IMR-90 (cell line): ENCODE data around the gene CCDC102A. TPM values are rescaled to one million over a fixed set of nuclear protein-coding genes. Genes with fewer than 3 reads are reported as not detected.

ENCODE experiments used
- ATAC-seq: fragments of 200-7000 bp; cut with Tn5 transposase; 2 replicates; pipeline ENCODE4 v1.9.1; 2020; ENCODE audit warnings: low read depth, mild to moderate bottlenecking, moderate library complexity
- BruUV-seq: library from RNA; stranded (reverse); fragments of 400-500 nt; replicated peaks from 2 replicates; lab custom pipeline; 2021; lab: Mats Ljungman, UMichigan
- CTCF ChIA-PET: fragments of 300-600 bp; formaldehyde crosslinking; extraction: SDS; loops from one replicate; lab custom pipeline; 2021; ENCODE audit warnings: antibody characterized with exemption; lab: Yijun Ruan, JAX
- POLR2A ChIA-PET: fragments of 300-600 bp; sonication (Branson Sonifier 250); formaldehyde crosslinking; loops from one replicate; lab custom pipeline; 2022; ENCODE audit warnings: antibody characterized with exemption; ENCODE audit not compliant: unreplicated experiment; lab: Charles Lee
- DNase-seq: peaks from one replicate; pipeline ENCODE4 v3.0.0; 2013
- H2AFZ ChIP-seq: replicated peaks from 2 replicates; pipeline ENCODE3; 2013; ENCODE audit warnings: low read length, mild to moderate bottlenecking; ENCODE audit not compliant: poor library complexity
- H2AK5ac ChIP-seq: 2 replicates; pipeline ENCODE4 v1.6.1; 2013; ENCODE audit warnings: low read depth, low read length, inconsistent platforms
- H2AK9ac ChIP-seq: replicated peaks from 2 replicates; pipeline ENCODE3; 2013; ENCODE audit warnings: mild to moderate bottlenecking, low read depth, low read length, moderate library complexity; ENCODE audit not compliant: poor library complexity
- H2BK120ac ChIP-seq: 2 replicates; pipeline ENCODE4 v1.6.1; 2013; ENCODE audit warnings: low read depth, low read length, inconsistent platforms
- H2BK15ac ChIP-seq: 3 replicates; pipeline ENCODE4 v1.6.1; 2013; ENCODE audit warnings: low read depth, low read length, inconsistent platforms
- H2BK20ac ChIP-seq: 2 replicates; pipeline ENCODE4 v1.6.1; 2013; ENCODE audit warnings: low read depth, mild to moderate bottlenecking, inconsistent platforms, low read length, moderate library complexity
- H2BK5ac ChIP-seq: 2 replicates; pipeline ENCODE4 v1.6.1; 2013; ENCODE audit warnings: mild to moderate bottlenecking, low read depth, low read length, inconsistent platforms; ENCODE audit not compliant: poor library complexity, severe bottlenecking
- H3K14ac ChIP-seq: replicated peaks from 2 replicates; pipeline ENCODE4 v1.6.1; 2013; ENCODE audit warnings: low read depth, low read length, inconsistent platforms
- H3K18ac ChIP-seq: 2 replicates; pipeline ENCODE4 v1.6.1; 2013; ENCODE audit warnings: low read depth, low read length, control low read depth
- H3K23ac ChIP-seq: 2 replicates; pipeline ENCODE4 v1.6.1; 2013; ENCODE audit warnings: low read depth, low read length, inconsistent platforms
- H3K27ac ChIP-seq: 2 replicates; pipeline ENCODE4 v1.5.1; 2013; ENCODE audit warnings: mild to moderate bottlenecking, control low read depth, low read length; ENCODE audit not compliant: insufficient read depth
- H3K27me3 ChIP-seq: 2 replicates; pipeline ENCODE4 v1.6.1; 2013; ENCODE audit warnings: low read length; ENCODE audit not compliant: control insufficient read depth, insufficient read depth
- H3K36me3 ChIP-seq: 2 replicates; pipeline ENCODE4 v1.6.1; 2013; ENCODE audit warnings: low read length, mixed read lengths; ENCODE audit not compliant: control insufficient read depth, insufficient read depth
- H3K4ac ChIP-seq: 2 replicates; pipeline ENCODE4 v1.6.1; 2013; ENCODE audit warnings: low read depth, low read length, inconsistent platforms
- H3K4me1 ChIP-seq: 2 replicates; pipeline ENCODE4 v1.6.1; 2013; ENCODE audit warnings: low read length, mixed read lengths; ENCODE audit not compliant: control insufficient read depth, insufficient read depth
- H3K4me2 ChIP-seq: 2 replicates; pipeline ENCODE4 v1.6.1; 2013; ENCODE audit warnings: low read depth, mild to moderate bottlenecking, control low read depth, low read length, moderate library complexity
- H3K4me3 ChIP-seq: 2 replicates; pipeline ENCODE4 v1.5.1; 2013; ENCODE audit warnings: low read depth, mild to moderate bottlenecking, control low read depth, low read length, moderate library complexity; ENCODE audit not compliant: insufficient read depth
- H3K56ac ChIP-seq: 2 replicates; pipeline ENCODE4 v1.6.1; 2013; ENCODE audit warnings: low read length, inconsistent platforms; ENCODE audit not compliant: insufficient read depth; ENCODE audit errors: extremely low read depth
- H3K79me1 ChIP-seq, 2 experiments: 2 replicates each; pipeline ENCODE4 v1.6.1; 2013; ENCODE audit warnings: low read length in 2 of 2, inconsistent platforms in 1 of 2, low read depth in 1 of 2
- H3K9ac ChIP-seq: 2 replicates; pipeline ENCODE4 v1.6.1; 2013; ENCODE audit warnings: low read depth, low read length, control low read depth
- H3K9me1 ChIP-seq: 2 replicates; pipeline ENCODE4 v1.6.1; 2013; ENCODE audit warnings: low read length, inconsistent platforms; ENCODE audit not compliant: insufficient read depth
- H3K9me3 ChIP-seq: 2 replicates; pipeline ENCODE4 v1.6.1; 2013; ENCODE audit warnings: low read length; ENCODE audit not compliant: control insufficient read depth, insufficient read depth
- H4K20me1 ChIP-seq: 2 replicates; pipeline ENCODE4 v1.6.1; 2013; ENCODE audit warnings: low read length, inconsistent platforms; ENCODE audit not compliant: insufficient read depth
- H4K5ac ChIP-seq: 2 replicates; pipeline ENCODE4 v1.6.1; 2013; ENCODE audit warnings: mild to moderate bottlenecking, low read depth, low read length, control low read depth
- H4K8ac ChIP-seq, 2 experiments: 2 replicates each; pipeline ENCODE4 v1.6.1; 2013; ENCODE audit warnings: low read depth in 2 of 2, low read length in 2 of 2, control low read depth in 1 of 2, inconsistent platforms in 1 of 2
- H4K91ac ChIP-seq: 2 replicates; pipeline ENCODE4 v1.6.1; 2013; ENCODE audit warnings: low read depth, low read length, inconsistent platforms; ENCODE audit not compliant: insufficient read depth
- BHLHE40 ChIP-seq: fragments of 150-350 bp; IDR thresholded peaks from 2 replicates; pipeline ENCODE4 v1.6.1; 2016; ENCODE audit warnings: mild to moderate bottlenecking, low read depth, low read length
- CEBPB ChIP-seq: IDR thresholded peaks from 2 replicates; pipeline ENCODE4 v1.6.1; 2012; ENCODE audit warnings: low read depth, low read length, improper control_type of control experiment
- CTCF ChIP-seq: conservative IDR thresholded peaks from 2 replicates; pipeline ENCODE4 v1.5.1; 2012; ENCODE audit warnings: mild to moderate bottlenecking, low read depth, low read length, improper control_type of control experiment
- ELK1 ChIP-seq: fragments of 150-350 bp; IDR thresholded peaks from 2 replicates; pipeline ENCODE4 v1.6.1; 2016; ENCODE audit warnings: low read depth, mild to moderate bottlenecking, low read length, moderate library complexity, borderline replicate concordance
- MAFK ChIP-seq: IDR thresholded peaks from 2 replicates; pipeline ENCODE4 v1.6.1; 2012; ENCODE audit warnings: low read depth, low read length, improper control_type of control experiment
- MAZ ChIP-seq: IDR thresholded peaks from 2 replicates; pipeline ENCODE4 v1.6.1; 2012; ENCODE audit warnings: low read depth, mild to moderate bottlenecking, low read length, improper control_type of control experiment, moderate library complexity, borderline replicate concordance
- NFE2L2 ChIP-seq: fragments of 150-350 bp; IDR thresholded peaks from 2 replicates; pipeline ENCODE4 v1.6.1; 2016; ENCODE audit warnings: low read depth, mild to moderate bottlenecking, low read length
- POLR2A ChIP-seq: IDR thresholded peaks from 2 replicates; pipeline ENCODE4 v1.6.1; 2012; ENCODE audit warnings: mild to moderate bottlenecking, low read depth, low read length
- RAD21 ChIP-seq: IDR thresholded peaks from 2 replicates; pipeline ENCODE4 v1.6.1; 2012; ENCODE audit warnings: low read length, improper control_type of control experiment
- RCOR1 ChIP-seq: IDR thresholded peaks from 2 replicates; pipeline ENCODE4 v1.6.1; 2012; ENCODE audit warnings: mild to moderate bottlenecking, low read length, improper control_type of control experiment; ENCODE audit not compliant: insufficient replicate concordance
- RFX5 ChIP-seq: IDR thresholded peaks from 2 replicates; pipeline ENCODE4 v1.8.0; 2012; ENCODE audit warnings: low read depth, mild to moderate bottlenecking, low read length, moderate library complexity
- SMC3 ChIP-seq: fragments of 150-350 bp; IDR thresholded peaks from 2 replicates; pipeline ENCODE4 v1.6.1; 2016; ENCODE audit warnings: low read depth, mild to moderate bottlenecking, antibody characterized with exemption, low read length, moderate library complexity
- USF2 ChIP-seq: fragments of 150-350 bp; IDR thresholded peaks from 2 replicates; pipeline ENCODE4 v1.6.1; 2017; ENCODE audit warnings: mild to moderate bottlenecking, antibody characterized with exemption, low read length, low read depth
- WGBS, 2 experiments: methylation state at CpG; one replicate each; pipeline versions ENCODE4 v1.1.5 to v1.1.7; 2013; ENCODE audit warnings: missing lambda C conversion rate in 2 of 2; ENCODE audit not compliant: insufficient read length in 1 of 2; ENCODE audit errors: extremely low coverage in 2 of 2; 5-methylcytosine and 5-hydroxymethylcytosine counted together
- dilution Hi-C: fragments of 300-500 bp; cut with HindIII; formaldehyde crosslinking; loops from one replicate; pipeline ENCODE4 v1.14.3; 2018; ENCODE audit warnings: low sequenced_read_pairs; ENCODE audit not compliant: unreplicated experiment
- in situ Hi-C: fragments of 300-500 bp; cut with MboI; formaldehyde crosslinking; loops from 3 replicates; pipeline ENCODE4 v1.14.3; 2019; ENCODE audit warnings: low sequenced_read_pairs, inconsistent platforms, mixed read lengths
- intact Hi-C: fragments of 100-400 bp; cut with micrococcal nuclease; formaldehyde crosslinking; loops from 2 replicates; pipeline ENCODE4 v1.10.0; 2022
- polyA plus RNA-seq, 3 experiments: library from polyadenylated mRNA; depleted of rRNA; stranded (reverse); fragments of >200 nt; gene quantifications; 2 replicates each; pipeline ENCODE4 v1.2.3, GENCODE V29; 2012; ENCODE audit warnings: low replicate concordance in 1 of 3
- total RNA-seq: library from RNA; depleted of rRNA; stranded (reverse); fragments of >200 nt; gene quantifications from 2 replicates; pipeline ENCODE4 v1.2.3, GENCODE V29; 2012

The CCDC102A gene
- total and polyA plus RNA-seq, 2 of the 4 experiments (the other 2 are of a cell fraction), result 5.4 to 8.5 TPM

- H3K4me2 ChIP-seq, result peak within 1 kb of the TSS; percentile 99
- peaks cover 9% of the 10 kb centered on the region; the same call in 1 of the 2 replicates for H4K20me1 ChIP-seq
- H3K18ac ChIP-seq, result peak within 1 kb of the TSS; percentile 82
- peak within 1 kb of the TSS; percentile 98 for H3K9ac ChIP-seq
- peaks cover 13 to 39% of the 10 kb centered on the region in 2 experiments for H3K79me1 ChIP-seq
- H3K36me3 ChIP-seq, result peaks cover 44% of the 10 kb centered on the region
- intact Hi-C loops, result loop anchor here (1.0 kb wide), 1 partner anchor 57 kb away; no protein-coding TSS in a partner anchor
- WGBS, 2 experiments, result 1% methylated on average over 24 of the region's 47 CpGs; no CpG with 5 or more reads in 1 of the 2 experiments
- peak; percentile 81 for DNase-seq
- BruUV-seq, result no TSS peak
- H3K56ac ChIP-seq, result peak within 1 kb of the TSS; percentile 67
- H3K9me1 ChIP-seq, result no peaks in the 10 kb centered on the region
- H3K4ac ChIP-seq, result peak within 1 kb of the TSS; percentile 98
- dilution Hi-C loops, result no loop called here
- peak within 1 kb of the TSS; percentile 81 for H3K4me3 ChIP-seq
- POLR2A ChIA-PET, result no interaction called here
- peaks cover 4% of the 10 kb centered on the region for H3K4me1 ChIP-seq
- H2BK120ac ChIP-seq, result no peak within 1 kb of the TSS
- CTCF ChIA-PET, result interaction anchor here (0.5 to 1.5 kb wide), 6 partner anchors 11 to 167 kb away, joined by 3 to 6 read pairs (median 4); partner anchors contain the start of genes CIAPIN1, COQ9 and DOK4
- H4K5ac ChIP-seq, result peak within 1 kb of the TSS; percentile 93
- peak within 1 kb of the TSS; percentile 67 for H3K23ac ChIP-seq
- no peak within 1 kb of the TSS for H2BK20ac ChIP-seq
- H2BK15ac ChIP-seq, result no peak within 1 kb of the TSS
- peak within 1 kb of the TSS; percentile 91 for H4K91ac ChIP-seq
- H3K9me3 ChIP-seq, result no peaks in the 10 kb centered on the region
- peak within 1 kb of the TSS; percentile 94 for H2BK5ac ChIP-seq
- H2AFZ ChIP-seq, result peak within 1 kb of the TSS; percentile 95
- peak within 1 kb of the TSS; percentile 88 to 99 for H4K8ac ChIP-seq
- ATAC-seq, result peak; percentile 97
- H3K27ac ChIP-seq, result peak within 1 kb of the TSS; percentile 95
- peak within 1 kb of the TSS; percentile 97 for H3K14ac ChIP-seq
- in situ Hi-C loops, result no loop called here
- peak within 1 kb of the TSS; percentile 80 for H2AK5ac ChIP-seq
- no peaks in the 10 kb centered on the region for H3K27me3 ChIP-seq
- H2AK9ac ChIP-seq, result peak within 1 kb of the TSS; percentile 93
- TF ChIP-seq RAD21, result peak; percentile 42
- no peak for TF ChIP-seq RCOR1
- TF ChIP-seq POLR2A, result peak; percentile 98
- TF ChIP-seq CEBPB, result no peak
- TF ChIP-seq MAFK, result no peak
- TF ChIP-seq USF2, result no peak
- 0 out of 2 replicates have a peak, but pooled peaks have one; percentile 36 for TF ChIP-seq ELK1
- no peak for TF ChIP-seq BHLHE40
- TF ChIP-seq MAZ, result peak; percentile 72; the same call in 1 of the 2 replicates
- TF ChIP-seq SMC3, result peak; percentile 47
- peak; percentile 97 for TF ChIP-seq CTCF
- TF ChIP-seq NFE2L2, result no peak; the same call in 1 of the 2 replicates
- TF ChIP-seq RFX5, result no peak
Observed at GRCh38 chr16:57462209-57462977, 74.0 kb downstream of the CCDC102A start, which contains the start of gene POLR2C. Gene POLR2C, plus strand, starts transcription at chr16:57462679. Its CDS starts 46 bp downstream, at chr16:57462725.
